T-helper 9 cell (primary cell): ENCODE data around the gene NAPG.
A peak's percentile ranks its signal among the peaks of the same experiment; 100 is the strongest.
"Not testable (repeated sequence)": the region's sequence is repeated elsewhere in the genome, so short reads cannot be mapped to it uniquely, and the experiment has no call there.

Source experiments
- DNase-seq: peaks from one replicate; pipeline ENCODE4 v3.0.0-alpha.2; 2020

NAPG gene

DNA sequence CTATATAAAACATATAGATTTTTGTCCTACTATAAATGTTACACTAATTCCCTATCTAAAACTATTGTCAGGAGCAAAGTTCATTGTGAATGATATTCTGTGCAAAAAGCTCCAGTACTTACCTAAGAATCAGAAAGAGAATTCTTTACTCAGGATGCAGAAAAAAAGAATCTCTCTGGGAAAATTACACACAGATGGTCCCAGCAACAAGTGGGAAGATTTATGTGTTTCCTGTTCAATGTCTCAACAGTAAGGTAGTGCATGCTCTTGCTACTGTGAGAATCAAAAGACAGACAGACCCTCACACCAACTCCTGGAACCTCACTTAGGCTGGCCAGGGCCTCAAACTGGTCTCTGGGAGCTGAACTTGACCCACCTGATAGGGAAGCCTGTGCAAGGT lies 11.2 kb upstream of the NAPG start:
- DNase-seq: no peak

DNA sequence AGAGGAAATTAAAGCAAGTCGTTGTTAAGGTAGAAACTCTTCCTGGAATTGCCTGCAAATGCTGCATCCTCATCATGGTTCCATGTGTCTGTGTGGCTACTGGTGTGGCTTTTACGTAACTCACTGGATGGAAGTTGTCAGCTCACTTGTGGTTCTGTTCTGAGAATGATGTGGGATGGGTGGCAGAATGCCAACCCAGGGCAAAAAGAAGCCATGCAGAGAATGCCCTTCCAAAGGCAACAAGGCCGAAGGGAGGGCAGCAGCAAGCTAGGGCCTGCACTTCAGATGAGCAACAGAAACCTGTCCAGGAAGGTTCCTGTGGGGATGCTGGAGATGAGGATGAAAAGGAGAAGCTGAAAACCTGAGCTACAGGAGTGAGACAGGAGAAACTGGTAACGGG lies 10.4 kb upstream of the NAPG start:
- no peak for DNase-seq

DNA sequence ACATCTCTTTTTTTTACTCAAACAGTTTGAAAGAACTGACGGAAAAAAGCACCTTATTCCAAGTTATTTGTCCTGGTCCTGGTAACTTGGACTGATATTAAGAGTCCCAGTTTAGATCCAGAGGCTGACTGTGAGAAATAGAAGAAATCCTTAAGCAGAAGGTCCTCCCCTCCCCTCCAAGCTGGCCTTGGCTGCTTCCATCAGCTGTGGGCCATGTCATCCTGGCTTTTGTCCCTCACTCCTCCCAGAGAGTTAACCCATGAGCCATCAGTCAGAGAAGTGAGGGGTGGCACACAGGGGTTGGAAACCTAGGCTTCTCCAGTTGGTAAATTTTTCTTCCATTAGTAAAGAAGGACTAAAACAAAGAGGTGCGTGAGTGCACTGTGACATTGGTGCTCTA lies 9.7 kb upstream of the NAPG start:
- no peak for DNase-seq

DNA sequence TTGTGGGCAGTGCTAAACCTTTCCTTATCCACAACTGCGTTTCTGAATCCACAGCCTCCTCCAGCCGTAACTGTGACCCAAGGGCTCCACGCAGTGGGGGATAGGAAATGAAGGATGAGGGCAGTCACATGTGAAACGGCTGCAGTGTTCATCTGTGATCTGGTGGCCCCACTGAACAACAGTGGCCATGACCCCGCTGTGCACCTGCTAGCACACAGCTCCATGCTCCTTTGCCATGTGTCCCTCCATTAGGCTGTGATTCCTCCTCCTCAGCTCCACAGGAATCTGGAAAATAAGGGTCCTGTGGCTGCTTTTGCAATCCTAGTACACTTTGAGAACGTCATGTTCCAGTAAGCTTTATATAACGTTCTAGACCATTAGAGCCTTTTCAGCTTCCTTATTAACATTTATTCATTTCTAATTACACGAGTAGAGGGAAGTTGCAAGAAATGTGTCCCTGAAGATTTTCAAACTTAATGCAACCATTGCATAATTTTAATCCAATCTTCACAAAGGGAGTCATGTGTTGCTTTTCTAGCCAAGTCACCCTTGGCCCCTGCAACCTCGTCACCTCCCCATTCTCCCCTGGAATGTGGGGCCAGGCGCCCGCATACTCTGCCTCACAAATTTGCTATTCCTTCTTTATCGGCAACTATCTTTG lies 7.1 kb upstream of the NAPG start:
- no peak for DNase-seq

DNA sequence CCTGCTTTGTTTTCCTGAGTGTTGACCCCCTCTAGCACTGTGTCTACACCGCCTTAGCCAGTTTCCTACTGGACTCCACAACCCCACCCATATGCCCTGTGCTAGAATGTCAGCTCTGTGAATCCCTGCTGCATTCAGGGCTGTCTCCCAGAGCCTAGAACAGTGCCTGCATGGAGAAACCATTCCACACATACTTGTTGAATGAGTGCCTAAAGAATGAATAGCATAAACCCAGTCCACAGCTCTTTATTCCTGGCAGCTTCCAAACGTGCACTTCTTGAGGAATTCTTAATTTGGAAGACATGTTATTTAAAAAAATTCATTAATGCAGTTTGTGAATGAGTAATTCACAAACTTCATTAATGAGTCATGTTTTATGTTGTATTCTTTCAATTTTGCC lies 6.5 kb upstream of the NAPG start:
- no peak for DNase-seq

DNA sequence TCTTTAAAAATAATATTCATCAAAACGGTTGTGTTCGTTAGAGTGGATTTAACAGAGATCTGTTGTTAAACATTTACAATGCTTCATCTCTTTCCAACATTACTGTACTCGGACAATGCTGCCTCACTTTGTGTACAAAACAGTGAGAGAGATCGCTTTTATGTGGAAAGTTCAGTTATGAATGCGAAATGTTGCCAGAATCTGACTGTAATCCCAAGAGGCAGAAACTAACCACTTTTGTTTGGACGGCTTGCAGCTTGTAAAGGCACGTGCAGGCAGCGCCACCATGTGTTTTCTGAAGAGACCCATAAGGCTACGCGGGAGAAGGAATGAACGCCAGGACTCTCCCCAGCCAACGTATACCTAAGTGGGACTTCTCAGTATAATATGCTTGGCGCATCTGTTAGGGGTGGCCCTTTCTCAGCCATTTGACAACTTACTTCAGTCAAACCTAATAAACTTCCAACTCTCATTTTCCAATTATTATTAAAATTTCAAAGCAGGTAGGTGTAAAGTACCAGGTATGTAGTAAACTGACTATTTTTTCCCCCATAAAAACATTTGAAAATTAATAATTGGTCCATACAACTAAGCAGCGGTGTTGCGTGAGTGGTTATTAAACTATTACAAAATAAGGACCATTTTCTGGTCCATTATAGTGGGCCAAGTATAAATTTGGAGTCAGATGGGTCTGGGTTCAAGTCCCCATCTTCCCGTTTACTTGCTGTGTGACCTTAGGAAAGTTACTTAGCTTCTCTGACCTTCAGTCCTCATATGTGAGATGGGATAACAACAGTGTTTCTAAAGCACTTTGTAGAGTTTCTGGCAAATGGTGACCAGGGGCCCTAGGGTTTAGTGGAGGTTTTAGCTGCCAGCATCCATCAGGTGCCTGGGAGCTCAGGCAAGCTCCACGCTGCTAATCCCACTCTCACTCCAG lies 5.6 kb upstream of the NAPG start:
- DNase-seq: peak; percentile 26

DNA sequence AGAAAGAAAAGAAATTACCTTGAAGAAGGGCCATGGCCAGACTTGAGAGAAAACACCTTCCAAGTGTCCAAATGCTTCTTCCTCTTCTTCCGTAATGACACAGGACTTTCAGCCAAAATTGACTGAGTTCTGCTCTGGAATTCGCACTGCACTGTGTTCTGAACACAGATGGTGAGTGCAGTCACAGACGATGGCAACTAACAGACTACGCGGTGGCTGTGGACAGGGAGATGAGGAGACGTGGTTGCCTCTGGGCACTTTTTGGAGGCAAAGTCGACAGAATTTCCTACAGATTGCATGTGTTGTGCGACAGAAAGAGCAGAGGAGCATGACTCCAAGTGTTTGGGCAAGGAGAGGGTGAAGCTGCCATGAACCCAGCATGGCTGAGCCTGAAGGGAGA lies 4.3 kb upstream of the NAPG start:
- no peak for DNase-seq

DNA sequence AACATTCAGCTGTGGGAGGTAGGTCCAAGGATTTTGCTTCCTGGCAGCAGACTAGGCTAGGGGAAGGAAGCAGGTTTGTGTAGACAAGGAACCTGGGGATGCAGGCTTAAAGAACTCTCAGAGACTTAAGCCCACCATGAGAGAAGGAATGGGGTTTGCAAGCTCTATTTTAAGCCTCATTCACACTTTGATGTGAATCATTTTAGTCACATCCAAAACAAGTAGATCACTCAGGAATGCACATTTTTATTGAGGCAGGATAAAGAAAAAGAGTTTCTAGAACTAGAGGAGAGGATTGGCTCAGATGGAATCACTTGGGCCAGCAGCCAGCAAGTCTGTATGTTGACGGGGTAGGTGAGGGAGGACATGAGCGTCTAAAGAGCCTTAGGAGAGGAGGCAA lies 3.3 kb upstream of the NAPG start:
- DNase-seq: no peak

DNA sequence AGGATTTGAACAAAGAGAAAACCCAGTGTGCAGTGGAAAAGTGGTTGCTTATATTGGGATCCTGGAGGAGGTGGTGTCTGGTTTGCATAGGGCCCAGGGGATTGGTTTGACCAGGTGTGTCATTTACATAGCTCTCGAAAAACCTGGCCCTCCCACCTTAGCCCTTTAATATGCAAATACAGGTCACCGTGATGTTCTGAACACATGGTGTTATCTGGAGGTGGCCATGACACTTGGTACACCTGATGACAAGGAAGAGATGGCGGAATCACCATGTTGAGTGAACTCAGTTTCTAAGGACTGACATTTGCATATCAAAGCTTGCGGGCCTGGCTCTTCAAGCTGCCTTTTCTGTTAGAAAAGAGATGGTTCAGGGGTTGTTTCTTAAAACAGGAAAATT lies 2.3 kb upstream of the NAPG start:
- no peak for DNase-seq

DNA sequence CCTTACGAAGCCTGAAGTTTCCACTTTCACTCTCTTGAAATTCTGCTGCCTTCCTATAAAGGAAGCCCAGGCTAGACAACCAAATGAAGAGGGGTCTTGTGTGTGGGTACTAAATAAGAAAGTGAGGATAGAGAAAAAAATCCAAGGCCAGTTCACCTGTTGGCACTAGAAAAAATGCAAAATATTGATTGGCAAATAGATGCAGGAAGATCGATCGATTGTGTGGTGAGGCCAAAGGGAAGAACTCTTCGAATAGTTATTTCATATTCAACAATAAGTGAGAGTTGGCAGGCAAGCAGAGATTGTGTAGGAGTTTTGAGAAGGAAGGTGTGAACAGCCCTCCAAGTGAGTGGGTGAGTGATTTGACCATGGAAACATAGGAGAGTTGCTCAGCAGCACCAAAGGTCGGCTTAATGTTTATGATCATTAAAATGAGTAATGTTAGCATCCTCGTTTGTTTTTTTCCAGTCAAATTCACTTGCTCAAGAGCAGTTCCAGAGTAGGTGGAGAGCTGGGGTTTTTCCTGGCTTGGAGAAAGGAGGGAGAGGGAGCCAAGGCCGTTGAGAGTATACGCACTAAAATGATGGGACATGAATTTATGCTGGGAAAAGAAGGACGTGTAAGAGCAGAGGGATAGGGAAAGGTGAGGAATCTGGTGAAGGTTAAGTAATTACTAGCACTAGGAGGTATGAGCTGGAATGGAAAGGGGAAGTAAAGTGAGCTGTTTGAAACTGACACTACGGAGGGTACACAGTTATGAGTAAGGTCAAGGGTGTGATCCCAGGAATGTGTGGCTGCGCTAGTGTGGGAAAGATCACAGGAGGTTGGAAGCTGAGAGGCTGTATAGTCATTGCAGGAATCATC lies 1.1 kb upstream of the NAPG start:
- no peak for DNase-seq

DNA sequence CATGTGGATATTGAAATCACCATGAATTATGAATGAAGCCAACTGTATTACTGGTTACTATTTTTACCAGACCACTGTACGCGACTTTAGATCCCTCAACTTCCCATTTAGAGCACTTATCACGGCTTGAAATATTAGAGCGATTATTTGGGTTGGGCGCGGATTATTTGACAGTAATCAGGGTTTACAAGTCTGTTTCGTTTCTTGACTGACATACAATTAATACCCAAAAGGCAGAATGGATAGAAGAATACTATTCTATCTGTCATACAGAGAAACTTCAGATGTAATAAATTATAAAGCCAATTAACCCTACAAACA lies 496 bp upstream of the NAPG start:
- DNase-seq: no peak

DNA sequence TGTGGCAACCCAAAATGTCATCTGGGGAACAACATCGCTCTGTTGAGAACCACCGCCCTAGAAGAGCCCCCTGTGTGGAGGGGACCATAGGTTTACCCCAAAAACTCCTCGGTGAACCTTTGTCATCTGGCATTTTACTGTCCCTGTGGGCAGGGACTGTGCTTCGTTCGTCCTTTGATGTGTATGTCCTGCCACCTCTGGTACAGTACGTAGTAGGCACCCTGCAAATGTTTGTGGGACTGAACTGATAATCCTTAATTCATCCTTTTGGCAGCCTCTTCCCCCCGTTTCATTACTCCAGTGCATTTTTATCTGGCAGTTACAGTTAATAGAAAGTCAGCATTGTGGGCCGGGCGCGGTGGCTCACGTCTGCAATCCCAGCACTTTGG lies 728 bp downstream of the NAPG start:
- DNase-seq: no peak

DNA sequence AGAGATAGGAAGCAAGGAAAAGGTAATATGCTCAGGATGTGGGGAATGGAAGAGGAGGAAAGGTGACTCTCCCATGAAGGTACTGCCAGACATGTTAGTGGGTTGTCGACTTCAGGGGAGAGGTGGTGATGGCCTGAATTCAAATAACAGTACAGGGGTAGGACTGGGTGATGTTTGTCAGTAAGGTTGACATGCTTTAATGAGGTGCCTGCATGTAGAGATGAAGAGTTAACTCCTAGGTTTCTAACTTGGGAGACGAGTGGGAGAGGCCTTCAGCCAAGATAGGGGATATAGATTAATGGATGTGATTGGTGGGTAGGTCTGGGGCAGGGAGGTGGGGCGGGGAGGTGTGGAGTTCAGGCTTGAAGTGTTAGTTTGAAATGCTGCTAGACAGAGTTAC lies 2.6 kb downstream of the NAPG start:
- no peak for DNase-seq

DNA sequence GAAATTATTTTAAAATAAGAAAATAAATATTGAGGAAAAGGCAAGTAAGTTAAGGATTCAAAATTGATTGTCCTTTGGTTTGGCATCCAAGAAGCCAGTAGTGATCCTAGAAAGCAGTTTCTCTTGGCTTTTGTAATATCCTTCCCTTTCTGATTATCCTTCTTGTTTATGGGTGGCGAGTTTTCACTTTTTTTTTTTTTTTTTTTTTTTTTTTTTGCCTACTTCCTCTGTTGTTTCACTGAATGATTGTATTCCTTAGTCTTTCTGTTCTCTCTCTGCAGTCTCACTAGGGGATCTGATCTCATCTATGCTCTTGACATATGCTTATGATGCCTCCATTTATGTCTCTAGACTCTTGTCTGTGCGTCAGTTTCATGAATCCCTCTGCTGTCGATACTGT lies 4.2 kb downstream of the NAPG start:
- no peak for DNase-seq

DNA sequence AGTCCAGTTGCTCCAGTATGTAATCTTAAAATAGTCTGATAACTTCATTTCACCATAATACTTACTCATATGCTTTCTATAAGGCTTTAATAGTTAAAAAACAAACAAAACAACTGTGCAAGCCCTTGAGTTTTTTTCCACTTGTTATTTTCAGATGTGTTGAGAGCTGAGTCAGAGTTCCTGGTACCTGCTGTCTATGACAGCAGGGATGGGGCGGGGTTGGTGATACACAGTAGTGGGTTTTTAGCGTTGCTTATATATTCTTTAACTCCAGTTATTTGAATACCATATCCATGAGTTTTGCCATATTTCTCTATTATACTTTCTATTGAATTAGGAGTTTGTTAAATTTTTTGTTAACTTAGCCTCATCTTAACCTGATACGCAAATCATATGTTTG lies 5.0 kb downstream of the NAPG start:
- DNase-seq: no peak

DNA sequence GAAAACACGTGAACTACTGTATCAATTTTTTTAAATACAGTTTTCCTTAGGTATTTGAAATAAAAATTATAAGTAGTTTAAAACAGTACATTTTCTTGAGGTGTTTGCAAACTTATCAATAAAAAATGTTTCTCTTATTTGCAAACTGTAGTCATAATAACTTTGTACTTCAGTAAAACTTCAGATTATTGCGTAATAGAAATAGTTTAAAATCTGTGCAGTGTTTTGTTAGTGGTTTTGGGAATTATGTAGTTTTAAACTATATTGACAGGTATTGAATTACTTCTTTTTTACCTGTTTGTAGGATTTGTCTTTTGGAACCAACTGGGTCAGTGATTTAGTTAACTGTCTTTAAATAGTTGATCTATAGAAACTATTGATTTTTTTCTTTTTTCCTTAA lies 7.3 kb downstream of the NAPG start:
- no peak for DNase-seq

DNA sequence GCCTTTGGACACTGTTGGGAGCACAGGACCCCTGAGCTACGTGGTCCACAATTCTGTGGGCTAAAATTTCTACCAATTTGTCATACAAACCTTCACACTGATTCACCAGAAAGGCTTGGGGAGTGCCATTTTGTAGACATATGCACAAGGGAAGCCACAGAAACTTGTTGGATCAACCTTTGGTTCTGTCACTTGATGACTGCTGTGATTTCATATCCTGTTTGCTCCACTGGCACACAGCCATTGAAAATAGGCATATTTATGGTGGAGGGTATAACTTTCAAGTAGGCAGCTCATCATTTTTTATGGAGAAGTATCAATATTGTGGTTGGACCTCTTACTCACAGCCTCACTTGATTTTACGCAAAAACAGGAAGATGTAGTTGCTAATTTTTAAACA lies 10.5 kb downstream of the NAPG start:
- no peak for DNase-seq

DNA sequence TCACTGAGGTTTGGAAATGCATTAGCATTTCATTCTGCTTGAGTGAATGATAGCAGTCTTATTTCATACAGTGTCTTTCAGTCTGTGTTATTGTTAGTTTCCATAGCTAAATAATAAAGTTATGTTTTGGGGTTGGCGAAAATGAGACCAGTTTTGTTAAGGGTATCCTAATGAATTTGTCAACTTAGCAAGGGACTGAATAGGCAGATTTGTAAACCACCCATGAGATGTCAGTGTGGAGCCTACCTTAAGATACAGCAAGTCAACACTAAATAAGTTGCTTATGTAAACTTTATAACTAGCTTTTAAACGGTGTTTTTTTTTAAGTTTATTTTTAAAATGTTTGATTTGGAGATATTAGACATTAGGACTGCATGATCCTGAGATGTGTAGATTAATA lies 11.9 kb downstream of the NAPG start:
- no peak for DNase-seq

DNA sequence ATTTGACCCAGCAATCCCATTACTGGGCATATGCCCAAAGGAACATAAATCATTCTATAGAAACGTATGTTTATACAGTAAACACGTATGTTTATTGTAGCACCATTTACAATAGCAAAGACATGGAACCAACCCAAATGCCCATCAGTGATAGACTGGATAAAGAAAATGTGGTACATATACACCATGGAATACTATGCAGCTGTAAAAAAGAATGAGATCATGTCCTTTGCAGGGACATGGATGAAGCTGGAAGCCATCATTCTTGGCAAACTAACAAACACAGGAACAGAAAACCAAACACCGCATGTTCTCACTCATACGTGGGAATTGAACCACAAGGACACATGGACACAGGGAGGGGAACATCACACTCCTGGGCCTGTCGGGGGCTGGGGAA lies 13.3 kb downstream of the NAPG start:
- DNase-seq: not testable (repeated sequence)

DNA sequence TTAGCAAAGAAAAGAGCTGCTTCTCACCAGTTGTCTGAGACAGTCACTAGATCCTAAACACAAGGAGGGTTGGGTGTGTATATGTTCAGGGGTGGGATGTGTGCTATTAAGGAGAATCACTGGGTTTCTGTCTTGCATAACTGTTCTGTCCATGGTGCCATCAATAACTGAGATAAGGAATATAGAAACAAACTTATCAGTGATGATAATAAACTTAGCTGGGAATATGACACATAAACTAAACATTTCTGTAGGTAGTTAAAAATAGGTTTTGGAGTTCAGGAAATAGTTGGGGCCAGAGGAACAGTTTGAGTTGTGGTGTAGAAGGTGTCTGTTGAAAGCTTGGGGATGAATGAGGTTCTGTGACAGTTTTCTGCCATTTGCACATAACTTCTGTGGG lies 17.4 kb downstream of the NAPG start:
- no peak for DNase-seq

DNA sequence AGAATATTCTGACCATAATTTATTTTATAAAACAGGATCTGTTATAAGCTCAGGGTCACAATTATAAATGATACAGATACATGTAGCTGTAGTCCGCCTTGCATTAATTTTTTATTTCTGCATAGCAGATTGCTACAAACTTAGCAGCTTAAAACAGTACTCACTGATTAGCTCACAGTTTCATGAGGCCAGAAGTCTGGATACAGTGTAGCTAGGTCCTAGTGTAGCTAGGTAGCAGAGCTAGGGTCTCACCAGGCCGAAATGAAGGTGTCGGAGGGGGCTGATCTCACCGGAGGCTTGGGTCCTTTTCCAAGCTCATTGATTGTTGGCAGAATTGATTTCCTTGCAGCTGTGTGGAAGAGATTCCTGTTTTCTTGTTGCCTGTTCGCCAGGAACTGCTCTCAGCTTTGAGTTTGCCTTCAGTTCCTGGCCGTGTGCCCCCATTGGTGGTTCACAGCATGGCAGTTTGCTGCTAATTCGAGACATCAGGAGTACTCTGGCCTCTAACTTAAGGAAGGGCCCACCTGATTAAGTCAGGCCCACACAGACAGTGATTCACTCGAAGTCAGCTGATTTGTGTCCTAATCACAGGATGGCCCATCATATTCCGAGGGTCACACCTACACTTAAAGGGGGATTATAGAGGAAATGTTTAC lies 18.4 kb downstream of the NAPG start:
- DNase-seq: no peak

DNA sequence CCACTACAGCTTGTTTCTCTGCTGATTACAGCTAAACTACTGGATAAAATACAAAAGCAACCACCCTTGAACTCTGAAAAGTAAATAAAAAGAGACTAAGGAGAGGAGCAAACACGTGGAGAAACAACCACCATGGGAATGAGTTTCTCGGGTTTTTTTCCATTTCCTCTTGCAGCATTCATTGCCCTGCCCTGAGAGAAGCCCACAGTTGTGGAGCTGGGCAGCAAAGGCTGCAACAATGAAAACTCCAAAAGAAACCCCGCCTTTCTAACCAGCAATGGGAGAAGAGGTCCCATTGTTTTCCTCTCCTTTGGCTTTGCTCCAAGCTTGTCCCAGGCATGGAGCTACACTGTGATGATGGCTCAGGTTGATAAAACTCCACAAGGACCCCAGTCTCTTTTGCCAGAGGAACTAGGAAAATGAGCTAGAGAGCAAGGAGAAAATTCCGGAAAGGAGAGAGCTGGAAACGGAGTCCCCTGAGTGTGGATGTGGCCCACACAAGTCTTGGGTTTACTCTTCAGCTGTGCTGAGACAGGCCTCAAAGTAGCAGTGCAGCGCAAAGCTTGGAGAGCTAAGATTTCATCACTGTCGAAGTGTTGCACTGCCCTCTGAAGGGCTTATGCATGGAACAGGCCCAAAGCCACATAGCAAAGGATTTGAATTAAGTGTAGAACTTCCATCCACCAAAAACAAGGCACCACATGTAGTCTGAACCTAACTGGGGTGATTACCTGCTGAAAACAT lies 20.9 kb downstream of the NAPG start:
- no peak for DNase-seq

DNA sequence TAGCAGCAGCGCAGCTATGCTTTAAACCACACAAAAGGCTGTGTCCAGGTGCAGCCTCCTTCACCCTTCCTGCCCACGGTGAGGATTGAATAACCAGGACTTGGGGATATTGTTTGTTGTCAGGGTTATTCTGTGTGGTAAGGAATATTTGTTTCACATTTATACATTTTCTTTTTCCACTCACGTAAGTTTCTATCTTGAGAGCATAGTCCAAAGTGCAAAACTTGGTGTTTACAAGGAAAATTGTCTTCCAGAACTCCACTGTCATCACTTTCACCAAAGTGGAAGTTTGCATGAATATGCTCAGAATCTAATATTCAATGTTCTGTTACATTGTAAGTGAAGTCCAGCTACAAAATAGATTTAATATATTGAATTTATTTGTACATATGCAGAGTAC lies 26.4 kb downstream of the NAPG start:
- DNase-seq: no peak
